ENCODE measurements around the gene SHANK1.

DNA sequence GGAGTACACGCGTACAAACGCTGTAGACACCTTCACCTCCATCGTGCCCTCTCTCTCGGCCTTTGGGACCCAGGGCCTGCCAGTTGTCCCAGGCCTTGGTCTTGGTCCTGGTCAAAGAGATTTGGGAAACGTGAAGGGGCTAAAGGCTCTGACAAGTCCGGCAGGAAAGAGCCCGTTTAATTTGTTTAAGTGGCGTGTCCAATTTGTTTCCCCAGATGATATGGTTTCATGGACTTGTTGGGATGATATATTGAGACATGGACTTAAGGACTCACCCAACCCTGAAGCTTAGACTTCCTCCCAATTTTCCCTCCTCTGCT, 6.3 kb upstream of the SHANK1 start:
- TF ChIP-seq CTCF (IDR thresholded peaks at IDR 0.05) (no peak), EP300 (IDR thresholded peaks at IDR 0.05) (no peak), POLR2AphosphoS5 (IDR thresholded peaks at IDR 0.05) (no peak)

Measured in upper lobe of left lung (tissue), 4 donors.